Suprapubic skin (tissue), 4 donors: Measurements from ENCODE around the gene SYT8. TPM values are rescaled to one million over a fixed set of nuclear protein-coding genes. Genes with fewer than 3 reads are reported as not detected.

ENCODE experiments used
- DNase-seq, 2 donors: peaks; one replicate each; pipeline ENCODE4 v3.0.0-alpha.2; 2019; ENCODE audit warnings: low spot score in 2 of 2
- H3K27ac ChIP-seq: fragments of 200-600 bp; sonication (generic); one replicate; pipeline ENCODE4 v1.5.1; 2019
- H3K27me3 ChIP-seq: fragments of 200-600 bp; sonication (generic); one replicate; pipeline ENCODE4 v1.5.1; 2019
- H3K36me3 ChIP-seq: fragments of 200-600 bp; sonication (generic); one replicate; pipeline ENCODE4 v1.5.1; 2019
- H3K4me1 ChIP-seq: fragments of 200-600 bp; sonication (generic); one replicate; pipeline ENCODE4 v1.5.1; 2019
- H3K4me3 ChIP-seq: fragments of 200-600 bp; sonication (generic); one replicate; pipeline ENCODE4 v1.5.1; 2019; ENCODE audit warnings: mild to moderate bottlenecking
- H3K9me3 ChIP-seq: fragments of 200-600 bp; sonication (generic); one replicate; pipeline ENCODE4 v1.5.1; 2019
- EP300 ChIP-seq: sonication (generic); formaldehyde crosslinking; IDR thresholded peaks from one replicate; pipeline ENCODE4 v1.6.1; 2017; ENCODE audit warnings: antibody characterized with exemption
- POLR2A ChIP-seq, 2 donors: fragments of 450-650 bp; IDR thresholded peaks; one replicate each; pipeline ENCODE4 v1.6.1; 2017; ENCODE audit warnings: antibody characterized with exemption in 2 of 2, mild to moderate bottlenecking in 2 of 2, moderate library complexity in 2 of 2
- POLR2AphosphoS5 ChIP-seq, 3 donors: sonication (generic); formaldehyde crosslinking; IDR thresholded peaks; one replicate each; pipeline ENCODE4 v1.6.1; 2017; ENCODE audit warnings: antibody characterized with exemption in 3 of 3
- WGBS: methylation state at CpG from one replicate; pipeline ENCODE4 v1.1.5; 2018; 5-methylcytosine and 5-hydroxymethylcytosine counted together
- total RNA-seq, 4 donors: library from RNA; depleted of rRNA; stranded (reverse); fragments of >200 nt; gene quantifications; one replicate each; pipeline ENCODE4 v1.1.0, GENCODE V29; 2016
- TF ChIP-seq, protein P1 (sequence below), 2 donors: fragments of 200-600 bp in 1 of 2; fragments of 450-650 bp in 1 of 2; sonication (generic) in 1 of 2; IDR thresholded peaks; one replicate each; pipeline ENCODE4 v1.5.1; 2016 to 2019; ENCODE audit warnings: antibody characterized with exemption in 2 of 2, mild to moderate bottlenecking in 1 of 2, moderate library complexity in 1 of 2

Gene SYT8
- total RNA-seq, 4 donors from 2014 or later: 141 to 280 (median 193) TPM

DNA sequence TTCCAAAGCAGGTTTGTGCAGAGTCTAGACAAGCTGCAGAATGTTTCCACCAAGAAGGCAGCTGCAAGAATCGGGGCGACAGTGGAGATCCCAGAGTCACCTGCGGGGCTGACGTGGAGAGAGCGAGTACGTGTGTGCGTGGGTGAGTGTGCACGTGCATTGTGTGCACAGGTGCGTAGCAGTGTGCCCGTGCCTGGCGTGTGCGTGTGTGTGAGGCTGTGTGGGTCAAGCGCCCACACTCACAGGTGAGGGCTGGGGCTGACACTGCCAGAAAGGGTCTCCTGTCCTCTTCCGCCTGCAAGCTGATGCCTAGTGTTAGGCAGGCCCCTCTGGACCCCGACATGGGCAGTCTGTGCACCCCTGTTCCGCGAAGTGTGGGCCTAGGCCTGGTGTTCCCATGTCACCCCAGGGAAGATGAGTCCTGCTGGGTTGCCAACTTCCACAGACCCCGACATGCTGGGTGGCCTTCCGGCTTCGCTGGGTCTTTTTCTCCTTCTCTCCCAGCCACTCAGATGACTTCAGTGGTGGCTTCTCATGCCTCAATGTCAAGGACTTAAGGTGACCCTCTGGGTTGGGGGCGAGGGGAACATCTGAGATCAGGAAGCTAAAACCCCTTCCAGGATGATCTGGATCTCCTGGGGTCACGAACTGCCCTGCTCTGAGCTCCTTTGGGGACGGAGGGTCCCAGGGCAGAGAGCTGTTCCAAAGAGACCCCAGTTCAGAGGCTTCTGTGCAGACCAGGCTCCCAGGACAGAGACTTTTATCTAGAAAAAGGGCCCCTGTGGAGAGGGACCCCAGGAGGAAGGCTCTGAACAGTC, 10.4 kb upstream of the SYT8 start:
- Histone ChIP-seq H3K4me3 (no peak overlapping the region), H3K27ac (no peak overlapping the region), H3K9me3 (no peaks in the 10 kb centered on the region), H3K36me3 (no peaks in the 10 kb centered on the region), H3K27me3 (no peaks in the 10 kb centered on the region), H3K4me1 (peaks cover 66% of the 10 kb centered on the region)
- 66% methylated on average over 21 of the region's 23 CpGs for WGBS
- DNase-seq: no peak
- TF ChIP-seq, protein P1, sequence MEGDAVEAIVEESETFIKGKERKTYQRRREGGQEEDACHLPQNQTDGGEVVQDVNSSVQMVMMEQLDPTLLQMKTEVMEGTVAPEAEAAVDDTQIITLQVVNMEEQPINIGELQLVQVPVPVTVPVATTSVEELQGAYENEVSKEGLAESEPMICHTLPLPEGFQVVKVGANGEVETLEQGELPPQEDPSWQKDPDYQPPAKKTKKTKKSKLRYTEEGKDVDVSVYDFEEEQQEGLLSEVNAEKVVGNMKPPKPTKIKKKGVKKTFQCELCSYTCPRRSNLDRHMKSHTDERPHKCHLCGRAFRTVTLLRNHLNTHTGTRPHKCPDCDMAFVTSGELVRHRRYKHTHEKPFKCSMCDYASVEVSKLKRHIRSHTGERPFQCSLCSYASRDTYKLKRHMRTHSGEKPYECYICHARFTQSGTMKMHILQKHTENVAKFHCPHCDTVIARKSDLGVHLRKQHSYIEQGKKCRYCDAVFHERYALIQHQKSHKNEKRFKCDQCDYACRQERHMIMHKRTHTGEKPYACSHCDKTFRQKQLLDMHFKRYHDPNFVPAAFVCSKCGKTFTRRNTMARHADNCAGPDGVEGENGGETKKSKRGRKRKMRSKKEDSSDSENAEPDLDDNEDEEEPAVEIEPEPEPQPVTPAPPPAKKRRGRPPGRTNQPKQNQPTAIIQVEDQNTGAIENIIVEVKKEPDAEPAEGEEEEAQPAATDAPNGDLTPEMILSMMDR (IDR thresholded peaks at IDR 0.05): no peak
- TF ChIP-seq POLR2AphosphoS5 (IDR thresholded peaks at IDR 0.05) (no peak), POLR2A (IDR thresholded peaks at IDR 0.05) (no peak), EP300 (no peak)

DNA sequence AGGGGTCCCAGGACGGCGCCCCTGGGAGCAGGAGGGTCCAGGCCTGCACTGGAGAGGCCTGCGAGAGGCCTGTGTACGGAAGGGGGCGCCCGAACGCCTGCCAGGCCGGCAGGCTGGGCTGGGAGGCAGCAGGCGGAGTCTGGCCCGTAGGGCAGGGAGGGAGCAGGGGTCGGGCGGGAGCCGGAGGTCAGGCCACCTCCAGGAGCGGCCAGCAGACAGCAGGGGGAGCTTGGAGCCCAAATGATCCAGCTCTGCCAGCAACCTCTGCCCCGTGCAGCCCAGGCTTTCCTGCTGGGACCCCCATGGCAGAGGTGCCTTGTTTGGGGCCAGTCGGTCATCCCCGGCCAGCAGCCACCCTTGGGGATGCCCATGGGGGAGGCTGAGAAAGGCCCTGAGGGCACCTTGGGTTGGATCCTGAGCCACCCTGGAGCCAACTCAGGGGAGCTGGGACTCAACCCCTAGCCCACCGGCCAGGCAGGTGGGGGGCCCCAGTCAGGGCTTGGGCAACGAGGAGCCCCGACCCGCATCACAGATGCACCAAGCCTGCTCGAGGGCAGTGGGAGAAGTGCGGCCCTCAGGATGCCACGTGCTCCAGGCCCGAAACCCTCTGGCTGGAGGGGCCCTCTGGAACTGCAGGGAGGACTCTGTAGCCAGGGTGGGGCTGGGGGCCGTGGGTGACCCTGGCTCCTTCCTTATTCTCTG, 9.6 kb upstream of the SYT8 start:
- no peak overlapping the region for H3K4me3 ChIP-seq
- no peaks in the 10 kb centered on the region for H3K9me3 ChIP-seq
- 58% methylated on average over 10 of the region's 26 CpGs for WGBS
- H3K27me3 ChIP-seq: no peaks in the 10 kb centered on the region
- peaks cover 69% of the 10 kb centered on the region for H3K4me1 ChIP-seq
- DNase-seq: peak in 1 of 2 donors; percentile 60
- H3K27ac ChIP-seq: no peak overlapping the region
- TF ChIP-seq, protein P1 (IDR thresholded peaks at IDR 0.05): peak in 1 of 2 donors; percentile 41
- TF ChIP-seq POLR2AphosphoS5 (IDR thresholded peaks at IDR 0.05): no peak
- no peaks in the 10 kb centered on the region for H3K36me3 ChIP-seq

DNA sequence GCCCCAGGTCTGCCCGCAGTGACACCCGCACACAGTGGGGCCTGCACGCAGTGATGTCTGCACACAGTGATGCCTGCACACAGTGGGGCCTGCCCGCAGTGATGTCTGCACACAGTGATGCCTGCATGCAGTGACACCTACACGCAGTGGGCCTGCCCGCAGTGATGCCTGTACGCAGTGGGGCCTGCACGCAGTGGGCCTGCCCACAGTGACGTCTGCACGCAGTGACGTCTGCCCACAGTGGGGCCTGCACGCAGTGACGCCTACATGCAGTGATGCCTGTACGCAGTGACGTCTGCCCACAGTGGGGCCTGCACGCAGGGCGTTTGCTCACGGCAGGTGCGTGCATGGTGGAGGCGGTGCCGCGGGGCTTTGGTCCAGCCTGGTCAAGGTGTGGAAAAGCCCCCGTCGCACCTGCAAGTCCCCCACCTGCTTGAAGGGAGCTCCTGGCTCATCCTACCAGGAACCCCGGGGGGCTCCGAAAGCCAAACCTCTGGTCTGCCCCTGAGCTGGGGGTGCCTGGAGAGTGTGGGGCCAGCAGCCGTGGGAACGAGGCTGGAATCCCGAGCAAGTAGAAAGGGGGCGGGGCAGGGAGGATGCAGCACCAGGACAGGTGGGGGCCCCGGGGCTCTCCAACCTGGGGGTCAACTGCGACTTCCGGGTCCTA, 8.9 kb upstream of the SYT8 start:
- no peak overlapping the region for H3K27ac ChIP-seq
- H3K4me1 ChIP-seq: peaks cover 69% of the 10 kb centered on the region
- no peaks in the 10 kb centered on the region for H3K36me3 ChIP-seq
- no peaks in the 10 kb centered on the region for H3K9me3 ChIP-seq
- 90% methylated on average over 12 of the region's 33 CpGs for WGBS
- TF ChIP-seq, protein P1 (IDR thresholded peaks at IDR 0.05): no peak
- TF ChIP-seq EP300 (no peak), POLR2AphosphoS5 (IDR thresholded peaks at IDR 0.05) (no peak), POLR2A (IDR thresholded peaks at IDR 0.05) (no peak)
- H3K4me3 ChIP-seq: no peak overlapping the region
- DNase-seq: peak in 1 of 2 donors; percentile 75
- H3K27me3 ChIP-seq: no peaks in the 10 kb centered on the region

DNA sequence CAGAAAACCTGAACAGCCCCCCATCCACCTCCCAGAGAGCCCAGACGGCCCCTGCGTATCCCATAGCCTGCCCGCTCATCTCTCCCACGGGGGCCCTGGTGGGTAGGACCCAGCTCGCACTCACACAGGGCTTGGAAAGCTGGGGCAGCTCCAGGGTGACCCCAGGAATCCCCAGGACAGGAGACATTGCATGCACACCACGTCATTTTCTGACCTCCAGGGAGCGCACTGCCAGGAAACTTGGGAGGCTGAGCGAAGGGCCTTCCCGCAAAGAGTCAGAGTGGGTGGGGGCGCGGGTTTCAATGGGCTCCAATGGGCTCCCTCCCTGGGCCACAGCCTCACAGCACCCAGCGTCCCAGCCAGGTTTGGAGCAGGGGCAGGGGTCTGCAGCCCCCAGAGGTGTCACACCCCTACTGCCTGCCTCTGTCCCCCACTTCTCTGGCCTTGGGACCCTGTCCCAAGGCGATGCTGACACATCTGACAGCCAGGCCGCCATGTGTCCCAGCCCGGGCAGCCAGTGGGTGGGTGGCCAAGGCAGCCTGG, 8.2 kb upstream of the SYT8 start:
- H3K4me1 ChIP-seq: peaks cover 73% of the 10 kb centered on the region
- TF ChIP-seq POLR2AphosphoS5 (IDR thresholded peaks at IDR 0.05) (no peak), POLR2A (IDR thresholded peaks at IDR 0.05) (no peak), EP300 (no peak)
- TF ChIP-seq, protein P1 (IDR thresholded peaks at IDR 0.05): no peak
- no peak overlapping the region for H3K4me3 ChIP-seq
- H3K27ac ChIP-seq: peak overlapping the region; percentile 23
- H3K9me3 ChIP-seq: no peaks in the 10 kb centered on the region
- no peaks in the 10 kb centered on the region for H3K27me3 ChIP-seq
- H3K36me3 ChIP-seq: no peaks in the 10 kb centered on the region
- DNase-seq: peak; percentile 59 to 73
- 60% methylated on average over 1 of the region's 15 CpGs for WGBS
